ENCODE measurements around the gene TRMT44.
"Not testable (repeated sequence)": the region's sequence is repeated elsewhere in the genome, so short reads cannot be mapped to it uniquely, and the experiment has no call there.

TRMT44 gene

GRCh38 chr4:8507624-8508023 is 67.0 kb downstream of the TRMT44 start:
- H3K9me3 ChIP-seq (ENCODE audit: insufficient read depth, low read depth, low read length): no peaks in the 10 kb centered on the region
- no peaks in the 10 kb centered on the region for H3K36me3 ChIP-seq (ENCODE audit: insufficient read depth, low read length)
- H3K9ac ChIP-seq (ENCODE audit: low read depth, low read length): no peak overlapping the region
- H3K27ac ChIP-seq (ENCODE audit: low read depth, low read length): no peak overlapping the region
- 89% methylated on average over 9 of the region's 9 CpGs for WGBS
- peaks cover 15% of the 10 kb centered on the region; the same call in 1 of the 2 replicates for H3K4me1 ChIP-seq (ENCODE audit: insufficient read depth, low read length)
- no peak overlapping the region for H3K4me3 ChIP-seq (ENCODE audit: low read length)
- H3K27me3 ChIP-seq (ENCODE audit: insufficient read depth, low read length): no peaks in the 10 kb centered on the region

GRCh38 chr4:8508266-8508665 is 67.7 kb downstream of the TRMT44 start:
- Histone ChIP-seq H3K36me3 (ENCODE audit: insufficient read depth, low read length) (no peaks in the 10 kb centered on the region), H3K27ac (ENCODE audit: low read depth, low read length) (no peak overlapping the region), H3K27me3 (ENCODE audit: insufficient read depth, low read length) (no peaks in the 10 kb centered on the region), H3K4me1 (ENCODE audit: insufficient read depth, low read length) (peaks cover 15% of the 10 kb centered on the region; the same call in 1 of the 2 replicates), H3K4me3 (ENCODE audit: low read length) (no peak overlapping the region), H3K9ac (ENCODE audit: low read depth, low read length) (no peak overlapping the region), H3K9me3 (ENCODE audit: insufficient read depth, low read depth, low read length) (no peaks in the 10 kb centered on the region)
- 93% methylated on average over 13 of the region's 13 CpGs for WGBS

- no peak overlapping the region for H3K9ac ChIP-seq (ENCODE audit: low read depth, low read length)
- no peaks in the 10 kb centered on the region for H3K36me3 ChIP-seq (ENCODE audit: insufficient read depth, low read length)
- no peak overlapping the region for H3K27ac ChIP-seq (ENCODE audit: low read depth, low read length)
- peaks cover 3% of the 10 kb centered on the region; the same call in 1 of the 2 replicates for H3K9me3 ChIP-seq (ENCODE audit: insufficient read depth, low read depth, low read length)
- no peaks in the 10 kb centered on the region for H3K27me3 ChIP-seq (ENCODE audit: insufficient read depth, low read length)
- H3K4me3 ChIP-seq (ENCODE audit: low read length): no peak overlapping the region
- H3K4me1 ChIP-seq (ENCODE audit: insufficient read depth, low read length): peaks cover 15% of the 10 kb centered on the region; the same call in 1 of the 2 replicates
- 92% methylated on average over 9 of the region's 9 CpGs for WGBS
Measured at GRCh38 chr4:8508740-8509139, 68.2 kb downstream of the TRMT44 start.

- Histone ChIP-seq H3K9me3 (ENCODE audit: insufficient read depth, low read depth, low read length) (peaks cover 4% of the 10 kb centered on the region; the same call in 1 of the 2 replicates), H3K27ac (ENCODE audit: low read depth, low read length) (no peak overlapping the region), H3K27me3 (ENCODE audit: insufficient read depth, low read length) (no peaks in the 10 kb centered on the region), H3K9ac (ENCODE audit: low read depth, low read length) (no peak overlapping the region), H3K4me3 (ENCODE audit: low read length) (no peak overlapping the region), H3K4me1 (ENCODE audit: insufficient read depth, low read length) (peaks cover 15% of the 10 kb centered on the region; the same call in 1 of the 2 replicates), H3K36me3 (ENCODE audit: insufficient read depth, low read length) (no peaks in the 10 kb centered on the region)
- WGBS: 93% methylated on average over 24 of the region's 24 CpGs
Measured at GRCh38 chr4:8509311-8509950, 68.9 kb downstream of the TRMT44 start.

- no peaks in the 10 kb centered on the region for H3K36me3 ChIP-seq (ENCODE audit: insufficient read depth, low read length)
- 93% methylated on average over 12 of the region's 12 CpGs for WGBS
- H3K27me3 ChIP-seq (ENCODE audit: insufficient read depth, low read length): no peaks in the 10 kb centered on the region
- H3K27ac ChIP-seq (ENCODE audit: low read depth, low read length): no peak overlapping the region
- no peak overlapping the region for H3K9ac ChIP-seq (ENCODE audit: low read depth, low read length)
- peaks cover 4% of the 10 kb centered on the region; the same call in 1 of the 2 replicates for H3K9me3 ChIP-seq (ENCODE audit: insufficient read depth, low read depth, low read length)
- H3K4me1 ChIP-seq (ENCODE audit: insufficient read depth, low read length): peaks cover 15% of the 10 kb centered on the region; the same call in 1 of the 2 replicates
- no peak overlapping the region for H3K4me3 ChIP-seq (ENCODE audit: low read length)
Measured at GRCh38 chr4:8510191-8510590, 69.6 kb downstream of the TRMT44 start.

DNA sequence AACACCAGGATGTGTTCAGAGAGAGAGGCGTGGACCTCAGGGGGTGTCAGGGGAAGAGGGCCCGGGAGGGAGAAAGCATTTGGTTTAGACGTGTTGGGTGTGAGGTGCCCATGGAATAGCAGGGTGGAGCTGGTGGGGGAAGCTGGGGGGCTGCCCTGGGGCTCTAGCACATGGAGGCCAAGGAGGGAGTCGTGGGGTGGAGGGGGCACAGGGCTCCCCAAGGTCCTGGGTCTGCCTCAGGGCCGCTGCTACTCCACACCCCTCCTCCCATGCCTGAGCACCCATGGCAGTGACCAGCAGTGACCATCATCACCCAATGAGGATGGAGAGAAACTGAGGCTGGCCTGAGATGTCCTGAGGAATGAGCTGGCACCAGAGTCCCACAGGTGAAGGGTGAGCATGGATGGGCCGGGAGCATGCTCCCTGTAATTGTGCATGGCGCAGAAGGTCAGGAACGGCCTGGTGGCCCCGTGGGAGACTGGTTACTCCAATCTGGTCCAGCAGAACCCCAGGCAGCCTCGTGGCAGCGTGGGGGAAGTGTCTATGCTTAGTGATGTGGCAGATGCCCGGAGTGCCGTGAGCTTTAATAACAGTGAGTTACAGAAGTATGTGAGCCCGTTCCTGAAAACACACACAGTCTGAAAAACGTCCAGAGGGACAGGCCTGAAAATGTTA is 70.2 kb downstream of the TRMT44 start:
- WGBS: 82% methylated on average over 14 of the region's 15 CpGs
- peaks cover 4% of the 10 kb centered on the region; the same call in 1 of the 2 replicates for H3K9me3 ChIP-seq (ENCODE audit: insufficient read depth, low read depth, low read length)
- H3K27me3 ChIP-seq (ENCODE audit: insufficient read depth, low read length): no peaks in the 10 kb centered on the region

GRCh38 chr4:8512510-8512909 is 71.9 kb downstream of the TRMT44 start:
- Histone ChIP-seq H3K27ac (ENCODE audit: low read depth, low read length) (no peak overlapping the region), H3K4me1 (ENCODE audit: insufficient read depth, low read length) (no peaks in the 10 kb centered on the region), H3K27me3 (ENCODE audit: insufficient read depth, low read length) (no peaks in the 10 kb centered on the region), H3K9me3 (ENCODE audit: insufficient read depth, low read depth, low read length) (peaks cover 4% of the 10 kb centered on the region; the same call in 1 of the 2 replicates), H3K9ac (ENCODE audit: low read depth, low read length) (no peak overlapping the region), H3K36me3 (ENCODE audit: insufficient read depth, low read length) (no peaks in the 10 kb centered on the region), H3K4me3 (ENCODE audit: low read length) (no peak overlapping the region)
- WGBS: 96% methylated on average over 11 of the region's 11 CpGs

More for the DNA sequence above, 70.2 kb downstream of the TRMT44 start:
- H3K27ac ChIP-seq (ENCODE audit: low read depth, low read length): no peak overlapping the region
- H3K9ac ChIP-seq (ENCODE audit: low read depth, low read length): no peak overlapping the region
- H3K36me3 ChIP-seq (ENCODE audit: insufficient read depth, low read length): no peaks in the 10 kb centered on the region
- H3K4me3 ChIP-seq (ENCODE audit: low read length): no peak overlapping the region
- peaks cover 15% of the 10 kb centered on the region; the same call in 1 of the 2 replicates for H3K4me1 ChIP-seq (ENCODE audit: insufficient read depth, low read length)

GRCh38 chr4:8513080-8513479 is 72.5 kb downstream of the TRMT44 start:
- WGBS: 82% methylated on average over 3 of the region's 4 CpGs
- H3K9me3 ChIP-seq (ENCODE audit: insufficient read depth, low read depth, low read length); H3K4me3 ChIP-seq (ENCODE audit: low read length); H3K27me3 ChIP-seq (ENCODE audit: insufficient read depth, low read length); H3K36me3 ChIP-seq (ENCODE audit: insufficient read depth, low read length); H3K4me1 ChIP-seq (ENCODE audit: insufficient read depth, low read length); H3K27ac ChIP-seq (ENCODE audit: low read depth, low read length); H3K9ac ChIP-seq (ENCODE audit: low read depth, low read length): not testable (repeated sequence)

- no peak overlapping the region for H3K9ac ChIP-seq (ENCODE audit: low read depth, low read length)
- no peaks in the 10 kb centered on the region for H3K4me1 ChIP-seq (ENCODE audit: insufficient read depth, low read length)
- 85% methylated on average over 8 of the region's 8 CpGs for WGBS
- H3K36me3 ChIP-seq (ENCODE audit: insufficient read depth, low read length): no peaks in the 10 kb centered on the region
- no peak overlapping the region for H3K4me3 ChIP-seq (ENCODE audit: low read length)
- no peak overlapping the region for H3K27ac ChIP-seq (ENCODE audit: low read depth, low read length)
- no peaks in the 10 kb centered on the region for H3K27me3 ChIP-seq (ENCODE audit: insufficient read depth, low read length)
- peaks cover 4% of the 10 kb centered on the region; the same call in 1 of the 2 replicates for H3K9me3 ChIP-seq (ENCODE audit: insufficient read depth, low read depth, low read length)
Measured at GRCh38 chr4:8513931-8514330, 73.4 kb downstream of the TRMT44 start.

DNA sequence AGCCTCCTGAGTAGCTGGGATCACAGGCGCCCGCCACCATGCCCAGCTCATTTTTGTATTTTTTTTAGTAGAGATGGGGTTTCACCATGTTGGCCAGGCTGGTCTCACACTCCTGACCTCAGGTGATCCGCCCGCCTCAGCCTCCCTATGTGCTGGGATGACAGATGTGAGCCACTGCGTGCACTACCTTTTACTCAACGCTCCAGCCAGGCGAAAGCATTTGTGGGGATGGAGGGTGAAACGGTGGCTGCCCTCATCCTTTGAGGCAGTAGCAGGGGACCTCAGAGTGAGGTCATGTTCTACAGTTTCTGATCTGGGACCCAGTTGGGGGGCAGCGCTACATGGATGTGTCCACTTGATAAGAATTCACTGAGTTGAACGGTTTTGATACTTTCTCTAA is 73.8 kb downstream of the TRMT44 start:
- Histone ChIP-seq H3K4me3 (ENCODE audit: low read length) (no peak overlapping the region), H3K9ac (ENCODE audit: low read depth, low read length) (no peak overlapping the region), H3K9me3 (ENCODE audit: insufficient read depth, low read depth, low read length) (peaks cover 4% of the 10 kb centered on the region; the same call in 1 of the 2 replicates), H3K36me3 (ENCODE audit: insufficient read depth, low read length) (no peaks in the 10 kb centered on the region), H3K27me3 (ENCODE audit: insufficient read depth, low read length) (no peaks in the 10 kb centered on the region), H3K27ac (ENCODE audit: low read depth, low read length) (no peak overlapping the region), H3K4me1 (ENCODE audit: insufficient read depth, low read length) (no peaks in the 10 kb centered on the region)
- 94% methylated on average over 10 of the region's 10 CpGs for WGBS

DNA sequence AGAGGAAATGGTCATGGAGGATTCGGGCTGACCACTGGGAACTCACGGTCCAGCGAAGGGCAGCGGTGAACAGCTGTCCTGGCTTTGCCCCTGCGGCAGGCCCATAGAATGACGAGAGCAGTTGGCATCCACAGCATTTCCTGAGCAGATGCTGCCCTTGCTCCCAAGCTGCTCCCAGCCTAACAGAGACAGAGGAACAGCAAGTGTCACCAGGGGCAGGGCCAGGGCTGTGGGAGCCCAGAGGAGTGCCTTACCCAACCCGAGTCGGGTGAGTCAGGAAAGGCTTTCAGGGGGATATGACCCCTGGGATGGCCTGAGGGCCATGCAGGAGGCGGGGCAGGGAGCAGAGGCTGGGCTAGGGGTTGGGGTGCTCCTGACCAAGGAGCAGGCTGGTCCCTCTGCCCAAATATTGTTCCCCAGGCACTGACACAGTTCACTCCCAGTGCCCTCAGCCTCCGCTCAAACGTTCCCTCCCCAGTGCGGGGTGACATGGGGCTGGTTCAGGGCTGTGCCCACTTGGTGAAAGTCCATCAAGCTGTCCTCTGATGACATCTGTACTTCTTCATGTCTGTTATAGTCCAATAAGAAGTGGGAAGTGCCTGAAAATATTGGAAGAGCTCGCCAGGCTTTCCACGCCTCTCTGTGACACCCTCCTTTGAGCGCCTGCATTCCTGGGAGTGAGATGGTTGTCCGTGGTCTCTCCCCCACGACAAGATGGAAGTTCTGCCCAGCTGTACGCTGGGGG is 74.9 kb downstream of the TRMT44 start:
- no peak overlapping the region for H3K9ac ChIP-seq (ENCODE audit: low read depth, low read length)
- WGBS: 88% methylated on average over 18 of the region's 18 CpGs

More for the DNA sequence above, 74.9 kb downstream of the TRMT44 start:
- no peaks in the 10 kb centered on the region for H3K27me3 ChIP-seq (ENCODE audit: insufficient read depth, low read length)
- H3K4me3 ChIP-seq (ENCODE audit: low read length): no peak overlapping the region
- H3K36me3 ChIP-seq (ENCODE audit: insufficient read depth, low read length): no peaks in the 10 kb centered on the region
- no peak overlapping the region for H3K27ac ChIP-seq (ENCODE audit: low read depth, low read length)
- no peaks in the 10 kb centered on the region for H3K4me1 ChIP-seq (ENCODE audit: insufficient read depth, low read length)
- H3K9me3 ChIP-seq (ENCODE audit: insufficient read depth, low read depth, low read length): peaks cover 4% of the 10 kb centered on the region; the same call in 1 of the 2 replicates

Data from HUES64 (cell line).